Measurements from ENCODE around the gene AR.

- TF ChIP-seq CTCF (IDR thresholded peaks at IDR 0.05; ENCODE audit: low read length): no peak
- no peak for TF ChIP-seq EZH2 (optimal IDR thresholded peaks at IDR 0.05; ENCODE audit: low read depth, low read length)
These were observed 55.7 kb downstream of the AR start for GRCh38 chrX:67599532-67599931.
